ENCODE measurements around the gene CLEC4E. TPM values are rescaled to one million over a fixed set of nuclear protein-coding genes. Genes with fewer than 3 reads are reported as not detected.
"Not testable (repeated sequence)": the region's sequence is repeated elsewhere in the genome, so short reads cannot be mapped to it uniquely, and the experiment has no call there.

CLEC4E gene
- total and polyA plus RNA-seq, 2 of the 4 experiments (the other 2 are of a cell fraction) = not detected

GRCh38 chr12:8537820-8538219 lies 2.9 kb downstream of the CLEC4E start:
- 81% methylated on average over 3 of the region's 16 CpGs; no CpG with 5 or more reads in 1 of the 2 experiments for WGBS, 2 experiments (ENCODE audit: extremely low coverage in 2 of 2, insufficient read length in 1 of 2)
- in situ Hi-C loops (cut with MboI; ENCODE audit: low sequenced_read_pairs); H4K8ac ChIP-seq (ENCODE audit: low read depth in 2 of 2, low read length in 2 of 2); H3K9me3 ChIP-seq (ENCODE audit: control insufficient read depth, insufficient read depth, low read length); H3K4me2 ChIP-seq (ENCODE audit: low read depth, low read length); H2AK5ac ChIP-seq (ENCODE audit: low read depth, low read length); H3K36me3 ChIP-seq (ENCODE audit: control insufficient read depth, insufficient read depth, low read length); H3K79me1 ChIP-seq (ENCODE audit: low read depth in 1 of 2, low read length in 2 of 2); H4K5ac ChIP-seq (ENCODE audit: low read depth, low read length); H2BK20ac ChIP-seq (ENCODE audit: low read depth, low read length); H3K4me1 ChIP-seq (ENCODE audit: control insufficient read depth, insufficient read depth, low read length); H2AK9ac ChIP-seq (replicated peaks; ENCODE audit: low read depth, low read length, poor library complexity); H3K14ac ChIP-seq (replicated peaks; ENCODE audit: low read depth, low read length); H3K4me3 ChIP-seq (ENCODE audit: insufficient read depth, low read depth, low read length); POLR2A ChIA-PET (ENCODE audit: unreplicated experiment); ATAC-seq (ENCODE audit: low read depth); H3K56ac ChIP-seq (ENCODE audit: extremely low read depth, insufficient read depth, low read length); BruUV-seq (replicated peaks); CTCF ChIA-PET; H2BK5ac ChIP-seq (ENCODE audit: low read depth, low read length, poor library complexity, severe bottlenecking); dilution Hi-C loops (cut with HindIII; ENCODE audit: low sequenced_read_pairs, unreplicated experiment); H3K23ac ChIP-seq (ENCODE audit: low read depth, low read length); H3K27ac ChIP-seq (ENCODE audit: insufficient read depth, low read length); H2BK15ac ChIP-seq (ENCODE audit: low read depth, low read length); H2AFZ ChIP-seq (replicated peaks; ENCODE audit: low read length, poor library complexity); H4K20me1 ChIP-seq (ENCODE audit: insufficient read depth, low read length); intact Hi-C loops (cut with micrococcal nuclease); H3K18ac ChIP-seq (ENCODE audit: low read depth, low read length); H4K91ac ChIP-seq (ENCODE audit: insufficient read depth, low read depth, low read length); H3K27me3 ChIP-seq (ENCODE audit: control insufficient read depth, insufficient read depth, low read length); H3K4ac ChIP-seq (ENCODE audit: low read depth, low read length); DNase-seq; H2BK120ac ChIP-seq (ENCODE audit: low read depth, low read length); H3K9ac ChIP-seq (ENCODE audit: low read depth, low read length); H3K9me1 ChIP-seq (ENCODE audit: insufficient read depth, low read length): not testable (repeated sequence)

Data from IMR-90 (cell line).